DMS153 treated with DMSO at 0.1 percent for 48 hours (cell line): Measurements from ENCODE around the gene TNNT2.
A peak's percentile ranks its signal among the peaks of the same experiment; 100 is the strongest.

Experiments used
- DNase-seq: peaks from one replicate; lab custom pipeline; 2025; ENCODE audit not compliant: unreplicated experiment; lab: John Stamatoyannopoulos, UW

Gene TNNT2

DNA sequence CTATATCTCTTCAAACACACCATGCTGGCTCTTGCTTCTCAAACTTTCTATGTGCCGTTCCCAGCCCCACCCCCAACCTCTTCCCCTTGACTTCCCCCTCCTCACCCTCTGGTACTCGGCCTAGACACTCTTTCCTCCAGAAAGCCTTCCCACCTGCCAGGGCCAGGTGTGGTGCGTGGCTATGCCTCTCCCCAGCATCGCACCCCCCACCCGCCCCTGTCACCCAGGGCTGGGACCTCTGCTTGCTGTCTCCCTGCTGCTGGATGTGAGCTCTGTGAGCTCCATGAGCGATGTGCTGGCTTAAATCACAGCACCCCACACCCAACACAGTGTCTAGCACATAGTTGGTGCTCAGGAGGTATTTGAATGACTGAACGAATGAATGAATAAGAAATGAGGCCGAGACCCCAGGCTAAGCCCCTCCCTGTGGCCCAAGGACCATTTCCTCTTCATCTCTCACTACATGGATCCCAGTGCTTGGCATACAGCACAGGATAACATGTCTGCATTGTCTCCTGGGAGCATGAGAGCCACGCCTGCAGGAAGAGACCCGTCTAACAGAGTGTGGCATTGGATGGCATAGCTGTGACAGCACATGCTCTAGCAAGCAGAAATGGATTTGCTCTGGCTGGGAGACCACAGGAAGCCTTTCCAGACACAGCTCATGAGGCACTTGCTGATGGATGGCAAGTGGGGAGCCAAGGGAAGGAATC is 19.7 kb downstream of the TNNT2 start:
- DNase-seq: no peak

DNA sequence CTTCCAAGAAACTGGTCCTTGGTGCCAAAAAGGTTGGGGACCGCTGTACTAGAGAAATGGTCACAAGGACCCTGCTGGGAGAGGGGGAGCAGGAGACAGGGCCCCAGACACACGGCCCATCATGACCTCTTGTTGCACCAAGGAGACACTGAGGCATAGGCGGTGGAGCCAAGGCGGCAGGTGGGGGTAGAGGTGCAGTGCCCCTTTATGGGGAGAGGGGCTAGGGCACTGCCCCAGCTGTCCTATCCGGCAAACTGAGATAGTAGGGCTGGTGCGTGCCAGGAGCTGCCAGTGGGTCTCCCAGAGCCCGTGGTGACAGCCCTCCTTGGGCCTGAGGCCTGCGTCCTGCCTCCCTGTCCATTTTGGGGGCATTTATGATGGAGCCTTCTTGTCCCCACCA is 20.3 kb downstream of the TNNT2 start:
- DNase-seq: no peak

DNA sequence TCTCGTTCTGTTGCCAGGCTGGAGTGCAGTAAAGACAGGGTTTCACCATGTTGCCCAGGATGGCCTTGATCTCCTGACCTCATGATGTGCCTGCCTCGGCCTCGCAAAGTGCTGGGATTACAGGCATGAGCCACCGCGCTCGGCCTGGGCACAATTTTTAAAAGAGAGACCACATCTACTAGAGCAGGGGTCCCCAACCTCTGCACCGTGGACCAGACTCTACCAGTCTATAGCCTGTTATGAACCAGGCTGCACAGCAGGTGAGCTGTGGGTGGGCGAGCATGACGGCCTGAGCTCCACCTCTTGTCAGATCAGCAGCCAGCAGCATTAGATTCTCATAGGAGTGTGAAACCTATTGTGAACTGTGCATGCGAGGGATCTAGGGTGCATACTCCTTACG is 20.8 kb downstream of the TNNT2 start:
- DNase-seq: no peak

DNA sequence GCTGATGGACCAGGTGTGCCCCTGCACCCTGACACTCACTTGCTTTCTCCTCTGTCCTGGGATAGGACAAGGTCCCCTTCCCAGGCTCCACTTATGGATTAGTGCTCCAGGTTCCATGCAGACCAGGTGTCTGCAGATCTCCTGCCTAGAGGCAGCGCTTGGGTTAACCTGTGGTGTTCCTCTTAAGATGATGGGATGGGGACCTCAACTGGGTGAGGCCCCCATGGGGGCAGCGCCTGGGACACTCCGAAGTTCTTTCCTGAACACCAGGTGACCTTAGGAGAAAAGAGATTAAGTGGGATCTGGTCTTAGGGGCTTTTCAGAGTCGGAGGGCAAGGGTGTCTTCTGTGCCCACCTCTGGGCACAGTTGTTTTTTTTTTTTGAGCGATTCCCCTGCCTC is 21.2 kb downstream of the TNNT2 start:
- DNase-seq: no peak

DNA sequence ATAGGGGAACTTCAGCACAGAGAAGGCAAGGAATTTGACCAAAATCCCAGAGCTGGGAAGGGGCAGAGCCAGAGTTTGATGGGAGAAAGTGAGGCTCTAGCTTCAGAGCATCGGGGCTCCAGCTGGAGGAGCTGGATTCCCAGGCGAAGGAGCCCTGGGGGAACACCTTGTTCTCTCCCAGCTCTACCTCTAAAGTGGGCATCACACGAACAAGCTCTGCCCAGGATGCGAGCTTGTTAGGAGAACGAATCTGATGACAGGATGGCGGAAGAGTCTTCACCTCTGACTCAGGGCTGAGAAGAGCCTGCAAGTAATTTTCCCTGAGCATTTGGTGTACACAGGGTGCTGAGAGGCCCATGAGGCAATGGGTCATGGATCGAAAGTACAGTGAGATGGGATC is 22.0 kb downstream of the TNNT2 start:
- no peak for DNase-seq

DNA sequence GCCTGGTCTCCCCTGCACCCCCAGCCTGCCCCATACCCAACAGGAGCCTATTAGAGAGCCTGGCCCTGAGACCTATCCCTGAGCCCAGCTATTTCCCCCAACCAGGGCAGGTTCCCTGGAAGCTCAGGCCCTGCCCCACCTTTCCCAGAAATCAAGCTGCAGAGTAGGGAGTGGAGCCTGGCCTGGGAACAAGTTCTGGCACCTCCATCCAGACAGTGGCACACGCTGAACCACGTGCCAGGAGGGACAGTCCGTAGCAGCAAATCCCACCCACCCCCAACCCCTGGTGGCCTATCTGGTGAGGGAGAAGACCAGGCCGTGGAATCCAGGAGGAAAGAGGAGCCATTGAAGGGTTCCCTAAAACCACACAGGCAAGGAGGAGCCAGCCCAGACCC is 22.6 kb downstream of the TNNT2 start:
- no peak for DNase-seq

DNA sequence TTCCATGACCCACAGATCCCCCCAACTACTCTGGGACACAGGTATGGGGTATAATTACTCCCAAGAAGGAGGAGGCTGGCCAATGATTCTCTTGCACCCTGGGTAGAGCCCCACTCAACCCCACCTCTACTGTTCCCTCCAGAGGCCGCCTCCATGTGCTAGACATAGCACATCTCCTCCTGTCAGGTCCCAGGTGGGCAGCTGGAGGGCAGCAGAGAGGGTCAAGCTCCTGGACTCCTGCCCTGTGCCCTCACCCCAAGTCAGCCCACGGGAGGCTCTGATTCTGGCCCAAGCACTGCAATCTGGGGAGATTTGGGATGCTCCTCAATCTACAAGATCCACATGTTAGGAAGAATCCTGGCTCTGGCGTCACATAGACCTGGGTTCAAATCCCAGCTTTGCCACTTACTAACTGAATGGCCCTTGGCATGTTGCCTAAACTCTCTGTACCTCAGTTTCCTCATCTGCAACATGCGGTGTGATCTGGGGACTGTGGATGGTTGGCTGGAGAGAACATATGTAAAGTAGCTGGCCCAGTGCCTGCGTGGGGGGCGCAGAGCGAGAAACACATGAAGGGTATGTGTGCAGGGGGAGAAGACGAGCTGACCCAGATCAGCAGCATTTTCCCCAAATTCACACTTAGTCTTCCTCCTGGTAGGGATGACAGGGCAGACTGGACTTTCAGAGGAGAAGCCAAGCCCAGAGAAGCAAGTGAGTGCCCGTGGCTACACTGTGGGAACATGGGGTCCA is 23.2 kb downstream of the TNNT2 start:
- no peak for DNase-seq

DNA sequence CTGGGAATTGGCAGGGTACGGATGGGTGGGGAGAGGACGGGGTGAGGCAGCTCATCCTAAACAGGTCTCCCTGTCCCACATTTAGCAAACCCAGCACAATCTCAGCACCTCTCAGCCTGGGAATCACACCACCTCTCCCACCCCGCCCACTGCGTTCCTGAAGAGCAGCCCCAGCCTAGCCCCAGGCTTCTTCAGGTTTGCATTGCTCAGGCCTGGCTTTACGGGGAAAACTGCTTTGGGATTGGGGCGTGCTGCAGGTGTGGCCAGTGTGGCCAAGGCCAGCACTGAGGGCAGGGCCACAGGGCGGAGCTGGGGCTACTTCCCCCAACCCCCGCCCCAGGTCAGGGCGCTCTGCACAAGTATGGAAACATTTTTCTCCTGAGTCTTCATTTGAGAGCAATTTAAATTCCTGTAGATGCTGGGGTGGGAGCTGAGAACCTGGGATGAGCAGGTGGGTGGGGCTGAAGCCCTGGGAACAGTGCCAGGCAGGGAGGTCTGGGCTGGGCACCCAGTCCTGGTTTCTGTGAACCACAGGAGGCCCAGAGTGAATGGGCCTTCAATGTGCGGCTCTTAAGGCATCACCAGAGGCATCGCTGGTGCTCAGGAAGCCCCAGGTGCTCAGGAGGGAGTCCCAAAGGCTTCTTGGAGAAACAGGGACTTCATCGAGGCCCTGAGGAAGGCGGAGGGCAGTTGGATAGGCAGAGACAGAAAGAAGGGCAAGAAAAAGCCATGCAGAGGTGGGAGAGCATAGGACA is 24.1 kb downstream of the TNNT2 start:
- no peak for DNase-seq

DNA sequence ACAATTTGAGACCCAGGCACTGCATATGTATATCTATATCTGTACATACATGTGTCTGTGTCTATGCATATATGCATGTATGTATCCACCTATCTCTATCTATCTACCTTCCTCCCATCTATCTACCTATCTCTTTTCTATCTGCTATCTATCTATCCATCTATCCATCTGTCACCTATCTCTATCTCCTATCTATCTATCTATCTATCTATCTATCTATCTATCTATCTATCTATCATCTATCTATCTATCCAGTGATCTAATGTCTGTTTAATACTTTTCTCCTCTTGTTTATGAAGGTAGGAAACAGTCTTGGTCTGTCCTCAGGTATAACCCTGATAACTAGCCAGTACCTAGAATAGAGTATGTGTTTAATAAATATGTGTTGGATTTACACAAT is 25.9 kb downstream of the TNNT2 start:
- no peak for DNase-seq

DNA sequence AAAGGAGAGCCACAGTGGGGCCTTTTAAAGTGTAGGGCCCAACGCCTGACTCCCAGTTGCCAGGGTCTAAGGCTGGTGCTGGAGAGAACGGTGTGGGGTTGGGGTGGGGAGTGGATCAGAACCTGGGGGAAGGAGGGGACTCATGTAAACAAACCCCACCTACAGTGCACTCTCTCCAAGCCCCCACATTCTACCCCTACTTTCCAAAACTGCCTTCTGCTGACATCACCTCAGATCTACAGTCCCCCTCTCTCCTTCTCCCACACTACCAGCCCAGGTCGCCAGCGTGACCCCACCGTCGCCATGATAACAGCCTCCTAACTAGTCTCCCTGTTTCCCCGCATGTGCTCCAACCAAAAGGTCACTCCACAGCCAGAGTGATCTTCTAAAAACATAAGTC is 26.6 kb downstream of the TNNT2 start:
- DNase-seq: no peak

DNA sequence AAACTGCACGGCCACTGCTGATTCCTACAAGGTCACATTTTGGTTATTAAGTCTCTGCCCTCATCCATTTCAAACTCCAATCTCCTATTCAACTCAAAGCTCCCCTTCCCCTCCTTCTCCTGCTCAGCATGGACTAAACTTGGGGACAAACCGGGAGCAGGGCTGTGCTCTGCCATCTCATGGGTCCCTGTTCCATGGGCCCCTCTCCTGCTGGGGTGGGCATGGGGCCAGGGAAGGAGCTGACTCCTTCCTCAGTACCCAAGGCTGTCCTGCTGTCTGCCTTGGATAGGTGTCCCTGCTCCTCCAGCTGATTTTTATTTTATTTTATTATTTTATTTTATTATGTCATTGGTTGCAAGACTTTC is 27.1 kb downstream of the TNNT2 start:
- no peak for DNase-seq

DNA sequence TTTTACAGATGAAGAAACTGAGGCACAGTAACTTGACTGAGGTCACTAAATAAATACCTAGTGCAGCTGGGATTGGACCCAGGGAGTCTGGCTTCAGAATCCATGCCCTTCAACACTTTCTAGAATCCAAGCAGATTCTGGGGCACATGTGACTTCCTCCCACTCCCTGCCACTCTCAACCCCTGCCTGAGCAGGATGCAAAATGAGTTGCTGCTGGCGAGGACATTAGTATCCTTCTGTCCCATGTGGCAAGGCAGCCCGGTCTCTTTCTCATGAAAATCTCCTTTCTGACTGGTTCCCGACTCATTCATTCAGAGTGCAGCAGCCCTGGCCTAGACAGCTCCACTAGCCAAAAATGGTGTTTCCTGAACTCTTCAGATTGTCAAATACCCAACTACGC is 28.4 kb downstream of the TNNT2 start:
- DNase-seq: no peak

DNA sequence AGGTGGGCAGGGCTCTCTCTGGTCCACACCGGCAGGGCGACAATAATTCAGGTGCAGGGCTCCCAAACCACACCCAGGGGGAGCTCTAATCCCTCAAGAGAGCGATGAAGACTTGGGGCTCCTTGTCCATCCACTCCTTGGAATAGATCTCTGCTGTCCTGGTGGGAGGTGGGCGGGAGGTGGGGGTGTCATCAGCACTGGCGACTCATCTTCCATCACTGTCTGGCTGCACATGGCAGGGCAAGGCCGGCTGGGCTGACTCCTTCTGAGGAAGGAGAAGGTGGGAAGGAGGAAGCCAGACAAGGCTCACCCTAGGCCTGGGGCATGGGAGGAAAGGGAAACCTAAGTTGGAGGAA is 29.3 kb downstream of the TNNT2 start:
- peak; percentile 40 for DNase-seq

DNA sequence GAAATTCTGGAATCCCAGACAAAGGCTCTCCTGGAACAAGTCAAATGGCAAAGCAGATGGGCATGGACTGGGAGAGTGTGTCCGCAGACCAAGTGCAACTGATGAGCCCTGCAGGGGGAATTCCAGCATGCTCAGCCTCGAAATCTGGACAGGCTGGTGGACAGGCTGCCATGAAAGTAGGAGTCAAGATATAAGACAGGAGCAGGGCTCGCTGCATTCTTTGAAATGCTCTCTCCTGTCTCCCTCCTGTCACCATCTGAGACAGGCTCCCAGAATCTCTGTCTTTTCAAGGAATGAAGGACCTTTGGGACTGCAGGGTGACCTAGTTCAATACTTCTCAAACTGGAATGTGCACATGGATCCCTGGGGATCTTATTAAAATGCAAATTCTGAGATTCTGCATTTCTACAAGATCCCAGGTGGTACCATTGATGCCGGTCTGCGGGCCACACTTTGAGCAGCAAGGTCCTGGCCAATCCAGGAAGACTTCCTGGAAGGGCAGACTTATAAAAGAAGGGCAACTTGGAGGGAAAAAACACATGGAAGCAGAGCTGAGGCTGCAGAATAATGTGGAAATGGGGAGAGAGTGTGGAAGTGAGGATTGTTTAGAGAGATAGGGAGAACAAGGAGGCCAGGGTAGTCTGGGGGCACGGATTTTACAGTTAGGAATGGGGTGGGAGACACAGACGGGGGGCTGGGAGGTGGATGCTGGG is 29.8 kb downstream of the TNNT2 start:
- DNase-seq: no peak

DNA sequence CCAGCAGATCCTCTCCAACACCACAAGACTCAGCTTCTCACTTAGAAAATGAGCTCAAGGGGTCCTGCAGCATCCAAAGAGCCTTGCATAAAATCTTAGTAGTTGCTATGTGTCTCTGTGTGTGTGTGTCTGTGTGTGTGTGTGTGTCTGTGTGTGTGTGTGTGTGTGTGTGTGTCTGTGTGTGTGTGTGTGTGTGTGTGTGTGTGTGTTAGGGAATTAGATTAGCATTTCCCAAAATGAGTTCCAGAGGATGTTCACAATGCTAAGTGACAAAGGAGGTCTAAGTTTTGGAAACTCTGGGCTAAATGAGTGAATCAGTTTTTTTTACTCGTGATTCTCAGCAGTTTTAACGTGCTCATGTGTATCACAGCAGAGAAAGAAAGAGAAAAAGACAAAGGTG is 30.5 kb downstream of the TNNT2 start:
- no peak for DNase-seq

DNA sequence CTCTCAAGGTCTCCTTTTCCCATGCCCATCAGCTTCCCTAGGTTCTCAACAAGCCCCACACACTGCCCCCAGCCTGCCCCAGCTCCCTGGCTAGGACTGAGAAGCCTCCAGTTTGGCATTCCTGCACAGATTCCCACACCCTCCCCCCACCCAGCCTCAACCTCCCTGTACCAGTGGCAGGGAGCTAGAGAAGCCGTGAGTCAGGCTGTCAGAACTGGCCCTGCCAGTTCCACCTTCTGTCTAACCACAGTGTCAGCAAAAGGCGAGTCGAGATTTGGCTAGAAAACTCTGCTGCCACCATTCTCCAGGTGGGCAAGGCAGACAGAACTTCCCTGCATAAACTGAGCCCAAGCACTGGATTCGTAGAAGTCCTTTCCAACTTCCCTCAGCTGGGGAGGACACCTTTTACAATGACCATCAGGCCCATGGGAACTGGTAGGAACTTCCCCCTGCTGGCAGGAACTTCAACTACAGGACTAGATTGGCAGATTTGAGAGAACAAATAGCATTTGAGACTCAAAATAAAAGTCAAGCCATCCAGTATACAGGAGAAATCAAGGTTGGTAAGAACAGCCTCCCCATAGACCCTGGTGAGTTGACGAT is 31.0 kb downstream of the TNNT2 start:
- peak; percentile 51 for DNase-seq

DNA sequence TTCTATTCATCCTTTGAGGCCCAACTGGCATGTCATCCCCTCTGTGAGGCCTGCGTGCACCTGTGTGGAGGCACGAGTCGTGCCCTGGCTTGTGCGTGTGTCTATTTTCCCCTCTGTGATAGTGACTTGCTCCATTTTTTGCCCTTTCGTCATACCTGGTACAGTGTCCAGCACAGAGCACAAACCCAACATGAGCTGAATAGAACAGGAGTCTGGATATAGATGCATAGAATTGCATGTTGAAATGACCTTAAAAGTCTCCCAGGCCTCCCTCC is 32.5 kb downstream of the TNNT2 start:
- DNase-seq: no peak

DNA sequence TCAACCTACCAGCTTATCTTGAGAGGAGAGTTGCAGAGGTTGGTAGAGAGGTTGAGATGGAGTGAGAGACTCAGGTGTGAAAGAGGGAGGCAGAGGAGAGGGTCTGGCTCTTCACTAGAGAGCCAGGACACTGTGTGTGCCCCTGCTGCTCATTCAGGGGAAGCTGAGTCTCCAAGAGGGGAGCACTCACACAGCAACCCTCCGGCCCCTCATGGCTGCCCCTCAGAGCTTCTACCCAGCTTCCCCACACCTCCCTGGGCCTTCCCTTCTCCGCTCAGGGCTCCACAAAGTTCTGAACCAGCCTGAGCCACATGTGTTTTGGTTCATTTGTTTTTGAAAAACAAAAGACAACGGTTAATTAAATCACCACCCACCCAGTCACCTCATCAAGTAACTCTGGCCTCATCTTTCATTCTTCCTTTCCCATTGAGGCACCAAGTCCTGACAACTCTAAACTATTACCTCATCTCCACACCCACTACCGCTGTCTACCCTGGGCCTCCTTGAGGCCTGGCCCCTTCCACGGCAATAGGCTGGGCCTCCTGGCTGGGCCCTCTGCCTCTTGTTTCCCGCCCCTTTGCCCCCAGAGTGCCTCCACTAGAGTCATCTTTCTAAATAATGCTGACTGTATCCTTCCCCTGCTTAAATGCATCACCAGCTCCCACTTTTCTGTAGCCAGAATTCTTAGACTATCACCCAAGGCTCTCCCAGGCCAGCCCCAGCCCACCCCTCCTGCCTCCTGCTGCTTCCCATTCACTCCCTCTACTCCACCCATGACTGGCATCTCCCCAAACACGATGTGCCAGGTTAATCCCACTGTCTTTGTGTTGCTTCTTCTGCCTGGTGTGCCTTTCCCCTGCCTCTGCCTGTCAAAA is 33.0 kb downstream of the TNNT2 start:
- DNase-seq: no peak

DNA sequence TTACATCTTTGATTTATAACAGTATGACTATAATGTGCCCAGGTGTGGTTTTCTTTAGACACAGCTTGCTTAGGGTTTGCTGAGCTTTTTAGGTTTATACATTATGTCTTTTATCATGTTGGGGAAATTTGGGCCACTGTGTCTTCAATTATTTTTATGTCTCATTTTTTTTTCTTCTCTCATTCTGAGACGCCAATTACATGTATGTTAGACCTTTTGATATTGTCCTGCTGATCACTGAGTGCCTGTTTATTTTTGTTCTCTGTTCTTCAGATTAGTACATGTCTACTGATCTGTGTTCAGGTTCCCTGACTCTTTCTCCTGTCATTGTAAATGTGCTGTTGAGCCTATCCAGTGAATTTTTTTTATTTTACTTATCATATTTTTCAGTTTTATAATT is 36.1 kb downstream of the TNNT2 start:
- no peak for DNase-seq

DNA sequence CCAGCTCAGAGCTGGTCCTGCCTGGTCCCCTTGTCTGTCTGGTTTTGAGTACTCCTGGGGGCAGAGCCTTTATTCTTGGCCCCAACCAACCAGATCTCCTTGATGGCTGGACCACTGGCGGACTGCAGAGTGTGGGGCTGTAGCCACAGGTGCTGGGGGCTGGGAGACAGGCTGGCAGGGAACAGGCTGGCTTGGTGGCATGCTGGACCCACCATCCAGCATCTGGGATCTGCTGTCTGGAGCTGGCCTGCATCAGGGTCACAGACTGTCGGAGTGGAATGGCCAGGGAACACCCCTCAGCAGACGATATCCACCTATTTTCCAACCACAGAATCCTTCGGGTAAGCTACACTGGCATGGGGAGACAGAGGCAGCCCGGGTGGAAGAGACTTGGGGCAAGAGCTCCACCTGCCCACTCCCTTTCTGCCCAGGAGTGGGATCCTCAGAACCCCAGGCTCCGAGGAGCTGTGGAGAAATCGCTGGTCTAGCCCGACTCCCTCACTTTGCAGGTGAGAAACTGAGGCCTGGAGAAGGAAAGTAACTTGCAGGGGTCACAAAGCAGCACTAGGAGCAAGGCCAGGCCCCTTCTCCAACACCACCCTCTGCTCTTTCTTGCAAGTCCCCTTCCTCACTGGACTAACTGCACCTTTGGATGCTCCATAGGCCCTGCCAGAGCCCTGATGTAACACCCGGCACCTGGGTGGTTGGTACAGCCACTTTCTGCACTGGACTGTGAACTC is 40.6 kb downstream of the TNNT2 start:
- no peak for DNase-seq
